ENCODE data around the gene STARD3. TPM values are rescaled to one million over a fixed set of nuclear protein-coding genes. Genes with fewer than 3 reads are reported as not detected.

STARD3 gene
- polyA plus RNA-seq, 3 donors: 42.7 to 60.8 (median 46.6) TPM

- no peak within 1 kb of the TSS for H3K27ac ChIP-seq (ENCODE audit: low read depth, low read length)
- WGBS, 3 donors: 38 to 64% (median 42%) methylated on average over 15 of the region's 15 CpGs
These were observed 27.9 kb downstream of the STARD3 start, which contains the start of gene TCAP for GRCh38 chr17:39664581-39665561. Gene TCAP (plus strand): TSS chr17:39665349. CDS start chr17:39665360, 11 bp downstream.

DNA sequence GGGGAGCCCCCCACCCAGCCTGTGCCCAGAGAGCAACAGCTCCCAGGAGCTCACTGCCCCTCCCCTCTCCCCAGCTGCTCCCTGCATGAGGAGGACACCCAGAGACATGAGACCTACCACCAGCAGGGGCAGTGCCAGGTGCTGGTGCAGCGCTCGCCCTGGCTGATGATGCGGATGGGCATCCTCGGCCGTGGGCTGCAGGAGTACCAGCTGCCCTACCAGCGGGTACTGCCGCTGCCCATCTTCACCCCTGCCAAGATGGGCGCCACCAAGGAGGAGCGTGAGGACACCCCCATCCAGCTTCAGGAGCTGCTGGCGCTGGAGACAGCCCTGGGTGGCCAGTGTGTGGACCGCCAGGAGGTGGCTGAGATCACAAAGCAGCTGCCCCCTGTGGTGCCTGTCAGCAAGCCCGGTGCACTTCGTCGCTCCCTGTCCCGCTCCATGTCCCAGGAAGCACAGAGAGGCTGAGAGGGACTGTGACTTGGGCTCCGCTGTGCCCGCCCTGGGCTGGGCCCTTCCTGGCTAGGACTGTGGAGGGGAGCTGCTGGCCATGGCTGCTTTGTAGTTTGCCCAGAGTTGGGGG lies 28.8 kb downstream of the STARD3 start:
- H3K27ac ChIP-seq (ENCODE audit: low read depth, low read length): no peak overlapping the region
- 58 to 70% (median 64%) methylated on average over 16 to 17 of the region's 17 CpGs for WGBS, 3 donors

GRCh38 chr17:39666231-39666600 lies 29.3 kb downstream of the STARD3 start:
- no peak overlapping the region for H3K27ac ChIP-seq (ENCODE audit: low read depth, low read length)
- WGBS, 3 donors: 38 to 44% (median 40%) methylated on average over 2 of the region's 2 CpGs

DNA sequence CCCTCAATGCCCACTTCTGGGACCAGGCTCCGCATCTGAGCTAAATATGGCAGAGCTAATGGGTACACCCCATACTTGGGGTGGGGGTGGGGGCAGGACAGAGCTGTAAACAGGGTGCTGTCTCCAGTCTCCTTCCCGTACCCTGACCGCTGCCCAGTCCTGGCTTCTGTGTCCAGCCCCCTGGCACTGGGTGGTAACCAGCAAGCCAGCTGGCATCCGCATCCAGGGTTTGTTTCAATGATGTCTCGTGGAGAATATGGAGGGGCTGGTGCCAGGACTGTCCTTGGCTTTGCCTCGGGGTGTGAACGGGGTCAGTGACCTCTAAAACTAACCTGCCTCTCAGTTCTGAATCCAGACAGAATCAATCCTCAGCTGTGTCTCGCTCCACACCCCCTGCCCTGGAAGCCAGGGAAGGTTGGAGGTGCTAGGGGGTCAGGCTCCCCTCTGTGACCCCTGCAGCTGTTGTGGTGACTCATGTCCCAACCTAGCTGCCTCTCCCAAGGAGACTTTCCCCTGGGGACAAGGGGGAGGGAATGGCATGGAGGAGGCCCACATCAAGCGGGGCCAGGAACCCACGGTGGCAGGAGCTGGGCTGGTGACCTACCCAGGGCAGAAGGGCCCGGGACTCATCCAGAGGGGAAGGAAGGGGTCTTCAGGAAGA lies 29.8 kb downstream of the STARD3 start:
- WGBS, 3 donors: 46 to 53% (median 48%) methylated on average over 11 of the region's 11 CpGs

DNA sequence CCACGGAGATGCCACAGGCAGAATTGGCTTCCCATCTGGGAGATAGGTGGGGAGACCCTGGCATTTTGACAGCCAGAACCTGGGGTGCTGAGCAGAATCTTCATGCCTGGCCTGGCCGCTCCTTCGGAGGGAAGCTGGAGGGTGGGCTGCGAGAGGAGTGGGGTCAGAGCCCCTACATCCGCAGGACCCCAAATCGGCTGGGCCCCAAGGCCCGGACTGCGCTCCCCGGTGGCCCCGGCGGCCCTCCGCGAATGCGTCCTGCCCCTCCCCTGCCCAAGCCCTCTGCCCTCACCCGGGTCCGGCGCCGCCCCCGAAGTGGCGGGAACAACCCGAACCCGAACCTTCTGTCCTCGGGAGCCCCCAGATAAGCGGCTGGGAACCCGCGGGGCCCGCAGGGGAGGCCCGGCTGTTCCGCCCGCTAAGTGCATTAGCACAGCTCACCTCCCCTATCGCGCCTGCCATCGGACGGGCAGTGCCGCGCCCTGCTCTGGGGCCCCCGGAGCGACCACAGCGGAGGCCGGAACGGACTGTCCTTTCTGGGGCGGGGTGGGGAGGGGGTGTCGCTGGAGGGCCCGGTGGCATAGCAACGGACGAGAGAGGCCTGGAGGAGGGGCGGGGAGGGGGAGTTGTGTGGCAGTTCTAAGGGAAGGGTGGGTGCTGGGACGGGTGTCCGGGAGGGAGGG lies 30.5 kb downstream of the STARD3 start:
- 6 to 15% (median 11%) methylated on average over 41 to 49 of the region's 49 CpGs for WGBS, 3 donors
- H3K27ac ChIP-seq (ENCODE audit: low read depth, low read length): no peak overlapping the region

More for the DNA sequence above, 29.8 kb downstream of the STARD3 start:
- H3K27ac ChIP-seq (ENCODE audit: low read depth, low read length): no peak overlapping the region

DNA sequence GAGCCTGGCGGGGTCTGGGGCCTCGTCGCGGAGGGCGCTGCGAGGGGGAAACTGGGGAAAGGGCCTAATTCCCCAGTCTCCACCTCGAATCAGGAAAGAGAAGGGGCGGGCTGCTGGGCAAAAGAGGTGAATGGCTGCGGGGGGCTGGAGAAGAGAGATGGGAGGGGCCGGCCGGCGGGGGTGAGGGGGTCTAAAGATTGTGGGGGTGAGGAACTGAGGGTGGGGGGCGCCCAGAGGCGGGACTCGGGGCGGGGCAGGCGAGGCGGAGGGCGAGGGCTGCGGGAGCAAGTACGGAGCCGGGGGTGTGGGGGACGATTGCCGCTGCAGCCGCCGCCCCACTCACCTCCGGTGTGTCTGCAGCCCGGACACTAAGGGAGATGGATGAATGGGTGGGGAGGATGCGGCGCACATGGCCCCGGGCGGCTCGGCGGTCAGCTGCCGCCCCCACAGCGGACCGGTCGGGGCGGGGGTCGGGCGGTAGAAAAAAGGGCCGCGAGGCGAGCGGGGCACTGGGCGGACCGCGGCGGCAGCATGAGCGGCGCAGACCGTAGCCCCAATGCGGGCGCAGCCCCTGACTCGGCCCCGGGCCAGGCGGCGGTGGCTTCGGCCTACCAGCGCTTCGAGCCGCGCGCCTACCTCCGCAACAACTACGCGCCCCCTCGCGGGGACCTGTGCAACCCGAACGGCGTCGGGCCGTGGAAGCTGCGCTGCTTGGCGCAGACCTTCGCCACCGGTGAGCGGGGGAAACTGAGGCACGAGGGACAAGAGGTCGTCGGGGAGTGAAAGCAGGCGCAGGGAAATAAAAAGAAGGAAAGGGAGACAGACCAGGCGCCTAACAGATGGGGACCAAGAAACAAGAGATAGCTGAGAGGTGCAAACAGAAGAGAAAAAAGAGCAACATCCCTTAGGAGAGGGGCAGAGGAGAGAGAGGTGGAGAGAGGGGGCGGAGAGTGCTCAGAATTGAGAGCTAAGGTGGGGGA lies 31.3 kb downstream of the STARD3 start, which contains the start of gene PNMT:
PNMT (plus strand) TSS at position 509 of the 980 bp plus-strand sequence; CDS start at position 532, 23 bp downstream.
- H3K27ac ChIP-seq (ENCODE audit: low read depth, low read length): no peak within 1 kb of the TSS
- 1 to 3% (median 1%) methylated on average over 65 to 85 of the region's 85 CpGs for WGBS, 3 donors

GRCh38 chr17:39669897-39670735 lies 33.2 kb downstream of the STARD3 start:
- H3K27ac ChIP-seq (ENCODE audit: low read depth, low read length): no peak overlapping the region
- 82 to 91% (median 87%) methylated on average over 18 to 23 of the region's 23 CpGs for WGBS, 3 donors

DNA sequence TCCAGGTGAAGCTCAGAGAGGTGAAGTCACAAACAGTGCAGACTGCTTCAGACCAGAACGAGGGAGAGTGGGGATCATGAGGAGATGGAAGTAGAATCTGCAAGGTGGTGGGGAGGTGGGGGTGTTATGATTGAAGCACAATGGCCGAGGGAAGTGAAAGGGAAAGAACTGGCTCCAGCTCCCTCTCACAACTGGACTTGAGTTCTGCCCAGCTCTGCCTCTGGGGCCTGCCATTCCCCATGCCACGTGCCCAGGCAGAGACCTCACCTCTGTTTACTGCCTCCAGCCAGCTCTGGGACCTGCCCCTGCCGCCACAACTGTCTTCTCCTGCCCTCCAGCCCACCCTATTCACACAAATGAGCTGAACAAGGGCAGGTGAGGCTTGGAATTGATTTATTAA lies 33.8 kb downstream of the STARD3 start:
- H3K27ac ChIP-seq (ENCODE audit: low read depth, low read length): no peak overlapping the region

GRCh38 chr17:39671651-39672521 lies 34.9 kb downstream of the STARD3 start:
- H3K27ac ChIP-seq (ENCODE audit: low read depth, low read length): no peak overlapping the region
- 27 to 49% (median 48%) methylated on average over 18 to 19 of the region's 19 CpGs for WGBS, 3 donors

More for the DNA sequence above, 33.8 kb downstream of the STARD3 start:
- 35 to 61% (median 50%) methylated on average over 4 of the region's 4 CpGs for WGBS, 3 donors

GRCh38 chr17:39672522-39673334 lies 35.8 kb downstream of the STARD3 start:
- H3K27ac ChIP-seq (ENCODE audit: low read depth, low read length): no peak overlapping the region
- 75 to 82% (median 81%) methylated on average over 14 to 15 of the region's 15 CpGs for WGBS, 3 donors

DNA sequence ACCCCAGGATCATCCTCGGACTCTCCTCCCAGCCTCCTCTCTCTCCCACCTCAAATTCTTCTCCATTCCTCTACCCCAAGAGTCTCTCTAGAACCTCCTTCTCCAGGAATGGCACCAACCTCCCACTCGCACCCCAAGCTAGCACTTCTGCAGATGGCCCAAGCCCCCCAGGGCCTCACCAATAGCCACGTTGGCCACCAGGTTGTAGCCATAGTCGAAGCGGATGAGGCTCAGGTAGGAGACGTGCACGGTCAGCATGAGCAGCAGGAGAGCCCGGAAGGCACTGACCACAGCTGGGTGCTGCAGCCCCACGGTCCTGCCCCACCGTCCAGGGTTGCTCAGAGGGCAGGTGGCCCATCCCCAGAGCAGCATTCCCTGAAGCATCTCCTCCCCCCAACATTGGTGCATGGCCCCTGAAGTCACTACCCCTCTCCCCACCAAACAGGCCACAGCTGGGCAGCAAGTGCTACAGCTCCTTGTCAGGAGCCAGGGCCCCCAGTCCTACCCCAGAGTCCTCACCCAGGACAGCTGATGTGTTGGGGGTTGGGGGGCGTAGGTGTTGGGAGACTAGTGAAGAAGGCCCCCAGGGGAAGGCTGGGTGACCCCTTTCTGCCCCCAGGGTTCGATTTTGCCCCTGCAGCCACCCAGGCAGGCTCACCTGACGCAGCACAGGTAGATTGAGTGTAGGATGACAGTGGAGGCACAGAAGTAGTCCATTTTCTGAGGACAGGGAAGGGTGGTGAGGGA lies 36.6 kb downstream of the STARD3 start:
- H3K27ac ChIP-seq (ENCODE audit: low read depth, low read length): no peak overlapping the region
- whole genome bisulfite sequencing, 3 donors: 81 to 82% (median 81%) methylated on average over 12 to 13 of the region's 13 CpGs

- H3K27ac ChIP-seq (ENCODE audit: low read depth, low read length): no peak overlapping the region
- WGBS, 3 donors: 81 to 82% (median 82%) methylated on average over 5 of the region's 5 CpGs
These were observed 37.2 kb downstream of the STARD3 start for GRCh38 chr17:39674179-39674578.

DNA sequence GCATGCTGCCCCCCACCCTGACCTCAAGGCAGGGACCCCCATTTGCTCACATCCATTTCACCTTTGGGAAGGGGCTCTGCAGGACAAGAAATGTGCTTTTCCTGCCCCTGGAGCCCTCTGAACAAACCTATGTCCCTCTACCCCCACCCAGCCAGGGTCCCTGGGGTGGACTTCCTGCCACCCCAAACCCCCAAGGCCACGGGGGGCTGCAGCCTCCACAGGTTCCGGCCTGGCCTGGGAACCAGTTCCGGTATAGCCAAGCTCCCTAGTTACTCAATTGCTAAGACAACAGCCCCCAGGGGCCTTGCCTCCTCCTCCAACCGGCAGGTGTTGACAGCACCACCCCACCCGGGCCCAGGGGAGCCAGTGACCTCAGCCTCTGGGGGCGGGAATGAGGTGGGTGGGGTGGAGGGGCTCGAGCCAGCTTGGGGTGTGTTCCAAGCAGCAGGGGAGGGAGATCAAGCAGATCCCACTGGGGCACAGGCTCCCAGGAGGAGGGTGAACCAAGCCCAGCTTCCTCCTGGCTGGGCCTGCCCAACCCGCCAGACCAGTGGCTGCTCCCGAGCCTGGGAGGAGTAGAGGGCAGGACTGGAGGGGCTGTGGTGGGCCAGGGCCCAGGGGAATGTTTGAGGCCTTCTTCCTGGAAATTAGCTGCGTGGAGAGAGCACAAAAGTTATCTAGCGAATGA lies 37.9 kb downstream of the STARD3 start:
- 41 to 48% (median 42%) methylated on average over 11 of the region's 11 CpGs for WGBS, 3 donors
- H3K27ac ChIP-seq (ENCODE audit: low read depth, low read length): no peak overlapping the region

All from adipose tissue (tissue), 3 donors.